ENCODE data around the gene MALAT1.
"Not testable (repeated sequence)": the region's sequence is repeated elsewhere in the genome, so short reads cannot be mapped to it uniquely, and the experiment has no call there.

The MALAT1 gene

GRCh38 chr11:65459552-65459951 is 39.3 kb upstream of the MALAT1 start:
- no peak overlapping the region for H3K4me3 ChIP-seq (ENCODE audit: low read depth, low read length)
- DNase-seq (ENCODE audit: low read depth) = no peak

GRCh38 chr11:65465471-65465870 is 33.4 kb upstream of the MALAT1 start:
- H3K4me3 ChIP-seq (ENCODE audit: low read depth, low read length); DNase-seq (ENCODE audit: low read depth): not testable (repeated sequence)

More at GRCh38 chr11:65459552-65459951, 39.3 kb upstream of the MALAT1 start:
- no peak for TF ChIP-seq CTCF (IDR thresholded peaks at IDR 0.05; ENCODE audit: control insufficient read depth, extremely low read depth, insufficient read depth)

GRCh38 chr11:65467306-65467705 is 31.5 kb upstream of the MALAT1 start:
- not testable (repeated sequence) for DNase-seq (ENCODE audit: low read depth); H3K4me3 ChIP-seq (ENCODE audit: low read depth, low read length)
- TF ChIP-seq CTCF (IDR thresholded peaks at IDR 0.05; ENCODE audit: control insufficient read depth, extremely low read depth, insufficient read depth) = 0 out of 2 replicates have a peak, but pooled peaks have one; percentile 5

GRCh38 chr11:65468874-65469333 is 29.9 kb upstream of the MALAT1 start:
- H3K4me3 ChIP-seq (ENCODE audit: low read depth, low read length) = no peak overlapping the region
- TF ChIP-seq CTCF (IDR thresholded peaks at IDR 0.05; ENCODE audit: control insufficient read depth, extremely low read depth, insufficient read depth) = peak; percentile 64
- peak; percentile 75 for DNase-seq (ENCODE audit: low read depth)

- no peak for DNase-seq (ENCODE audit: low read depth)
- no peak for TF ChIP-seq CTCF (IDR thresholded peaks at IDR 0.05; ENCODE audit: control insufficient read depth, extremely low read depth, insufficient read depth)
- no peak overlapping the region for H3K4me3 ChIP-seq (ENCODE audit: low read depth, low read length)
Observed at GRCh38 chr11:65470433-65471049, 28.3 kb upstream of the MALAT1 start.

GRCh38 chr11:65471447-65471891 is 27.4 kb upstream of the MALAT1 start:
- TF ChIP-seq CTCF (IDR thresholded peaks at IDR 0.05; ENCODE audit: control insufficient read depth, extremely low read depth, insufficient read depth) = peak; percentile 49
- no peak for DNase-seq (ENCODE audit: low read depth)
- no peak overlapping the region for H3K4me3 ChIP-seq (ENCODE audit: low read depth, low read length)

GRCh38 chr11:65472588-65473277 is 26.1 kb upstream of the MALAT1 start:
- not testable (repeated sequence) for H3K4me3 ChIP-seq (ENCODE audit: low read depth, low read length); DNase-seq (ENCODE audit: low read depth)

Measured in LNCaP clone FGC (cell line).